ENCODE data around the gene PRM2.

PRM2 gene

GRCh38 chr16:11225677-11226549 lies 50.4 kb downstream of the PRM2 start:
- DNase-seq (ENCODE audit: low read depth) = no peak

Measured in T-helper 22 cell (primary cell).